NCI-H82 treated with DMSO at 0.1 percent for 48 hours (cell line): ENCODE data around the gene MAST2.
A peak's percentile ranks its signal among the peaks of the same experiment; 100 is the strongest.
"Not testable (repeated sequence)": the region's sequence is repeated elsewhere in the genome, so short reads cannot be mapped to it uniquely, and the experiment has no call there.

Experiments
- DNase-seq: peaks from one replicate; lab custom pipeline; 2025; ENCODE audit not compliant: unreplicated experiment; lab: John Stamatoyannopoulos, UW

The MAST2 gene

GRCh38 chr1:45803299-45803780 is at the start of gene MAST2:
Gene MAST2, plus strand, starts transcription at chr1:45803612. Its CDS starts 284 bp downstream, at chr1:45803896.
- peak; percentile 78 for DNase-seq

- no peak for DNase-seq
Measured at GRCh38 chr1:45755697-45756096, 47.7 kb upstream of the MAST2 start.

GRCh38 chr1:45762291-45762690 is 41.1 kb upstream of the MAST2 start:
- no peak for DNase-seq

- DNase-seq = no peak
Measured at GRCh38 chr1:45765999-45766792, 37.2 kb upstream of the MAST2 start.

- no peak for DNase-seq
Measured at GRCh38 chr1:45767035-45767434, 36.4 kb upstream of the MAST2 start.

GRCh38 chr1:45769261-45769932 is 34.0 kb upstream of the MAST2 start:
- DNase-seq = no peak

GRCh38 chr1:45772971-45773370 is 30.4 kb upstream of the MAST2 start:
- DNase-seq = no peak

GRCh38 chr1:45775794-45776193 is 27.6 kb upstream of the MAST2 start:
- DNase-seq = no peak

GRCh38 chr1:45785583-45785982 is 17.8 kb upstream of the MAST2 start:
- no peak for DNase-seq

- no peak for DNase-seq
Measured at GRCh38 chr1:45787905-45788304, 15.5 kb upstream of the MAST2 start.

- no peak for DNase-seq
Measured at GRCh38 chr1:45789601-45790000, 13.8 kb upstream of the MAST2 start.

GRCh38 chr1:45792744-45793143 is 10.7 kb upstream of the MAST2 start:
- no peak for DNase-seq

- DNase-seq = peak; percentile 10
Measured at GRCh38 chr1:45793942-45794604, 9.3 kb upstream of the MAST2 start.

- no peak for DNase-seq
Measured at GRCh38 chr1:45796381-45796780, 7.0 kb upstream of the MAST2 start.

GRCh38 chr1:45796946-45797345 is 6.5 kb upstream of the MAST2 start:
- DNase-seq = peak; percentile 97

GRCh38 chr1:45800899-45801298 is 2.5 kb upstream of the MAST2 start:
- DNase-seq = no peak

GRCh38 chr1:45802343-45803298 is 791 bp upstream of the MAST2 start:
- DNase-seq = peak; percentile 26

GRCh38 chr1:45803781-45804668 is 613 bp downstream of the MAST2 start:
- DNase-seq = not testable (repeated sequence)

GRCh38 chr1:45804669-45804969 is 1.2 kb downstream of the MAST2 start:
- DNase-seq = no peak

- DNase-seq = no peak
Measured at GRCh38 chr1:45806129-45806528, 2.7 kb downstream of the MAST2 start.
